Stimulated activated CD4-positive, alpha-beta T cell treated with anti-CD3 and anti-CD28 coated beads, Interleukin-4, amount 100 ng/mL, for 48 hours (primary cell): ENCODE measurements around the gene DUSP18.
"Not testable (repeated sequence)": the region's sequence is repeated elsewhere in the genome, so short reads cannot be mapped to it uniquely, and the experiment has no call there.

ENCODE experiments used
- DNase-seq, 2 donors: peaks; one replicate each; pipeline ENCODE4 v3.0.0-alpha.2; 2020; ENCODE audit warnings: low read depth in 2 of 2

DUSP18 gene

DNA sequence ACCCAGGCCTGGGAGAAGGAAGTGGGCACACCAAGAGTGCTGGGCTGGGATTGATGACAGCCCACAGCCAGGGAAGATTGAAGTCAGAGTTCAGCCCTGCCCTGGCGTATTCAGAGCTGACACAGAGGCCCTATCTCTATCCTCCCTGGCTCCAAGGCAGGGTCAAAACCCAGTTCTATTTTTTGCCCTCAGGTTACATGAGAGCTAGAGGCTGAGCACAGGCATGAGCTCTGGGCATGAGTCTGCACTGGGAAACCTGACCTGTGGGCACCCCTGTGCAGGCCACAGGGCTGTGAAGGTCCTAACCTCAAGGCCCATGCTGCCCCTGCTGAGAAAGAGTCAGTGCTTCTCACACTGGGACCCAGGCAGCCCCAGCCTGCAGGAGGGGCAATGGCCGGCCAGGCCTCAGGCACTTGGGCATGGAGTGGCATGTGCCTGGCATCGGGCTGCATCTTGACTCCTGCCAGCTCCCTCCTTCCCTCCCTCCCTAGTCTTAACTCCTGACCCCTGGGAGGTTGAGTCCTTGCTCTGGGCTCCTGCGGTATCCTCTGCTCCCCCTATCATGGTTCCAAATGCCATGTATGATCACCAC, 26.7 kb downstream of the DUSP18 start:
- no peak for DNase-seq

GRCh38 chr22:30640361-30640760, 27.3 kb downstream of the DUSP18 start:
- DNase-seq: no peak

DNA sequence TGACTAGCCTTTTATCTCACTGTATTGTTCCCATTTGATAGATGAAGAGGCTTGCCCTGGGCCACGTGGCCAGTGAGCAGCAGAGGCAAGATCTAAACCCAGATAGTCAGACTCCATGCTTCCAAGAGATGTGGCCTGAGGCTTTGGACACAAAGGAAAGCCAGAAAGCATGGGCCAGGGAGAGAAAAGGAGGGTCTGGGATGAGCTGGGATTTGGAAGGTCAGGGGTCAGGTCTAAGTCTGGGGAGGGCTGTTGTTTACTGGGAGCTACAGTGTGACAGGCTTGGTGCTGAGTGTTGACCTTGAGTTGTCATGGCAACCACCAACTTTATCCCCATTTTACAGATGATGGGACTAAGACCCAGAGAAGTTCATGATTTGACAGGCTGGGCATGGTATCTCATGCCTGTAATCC, 30.0 kb downstream of the DUSP18 start:
- no peak for DNase-seq

DNA sequence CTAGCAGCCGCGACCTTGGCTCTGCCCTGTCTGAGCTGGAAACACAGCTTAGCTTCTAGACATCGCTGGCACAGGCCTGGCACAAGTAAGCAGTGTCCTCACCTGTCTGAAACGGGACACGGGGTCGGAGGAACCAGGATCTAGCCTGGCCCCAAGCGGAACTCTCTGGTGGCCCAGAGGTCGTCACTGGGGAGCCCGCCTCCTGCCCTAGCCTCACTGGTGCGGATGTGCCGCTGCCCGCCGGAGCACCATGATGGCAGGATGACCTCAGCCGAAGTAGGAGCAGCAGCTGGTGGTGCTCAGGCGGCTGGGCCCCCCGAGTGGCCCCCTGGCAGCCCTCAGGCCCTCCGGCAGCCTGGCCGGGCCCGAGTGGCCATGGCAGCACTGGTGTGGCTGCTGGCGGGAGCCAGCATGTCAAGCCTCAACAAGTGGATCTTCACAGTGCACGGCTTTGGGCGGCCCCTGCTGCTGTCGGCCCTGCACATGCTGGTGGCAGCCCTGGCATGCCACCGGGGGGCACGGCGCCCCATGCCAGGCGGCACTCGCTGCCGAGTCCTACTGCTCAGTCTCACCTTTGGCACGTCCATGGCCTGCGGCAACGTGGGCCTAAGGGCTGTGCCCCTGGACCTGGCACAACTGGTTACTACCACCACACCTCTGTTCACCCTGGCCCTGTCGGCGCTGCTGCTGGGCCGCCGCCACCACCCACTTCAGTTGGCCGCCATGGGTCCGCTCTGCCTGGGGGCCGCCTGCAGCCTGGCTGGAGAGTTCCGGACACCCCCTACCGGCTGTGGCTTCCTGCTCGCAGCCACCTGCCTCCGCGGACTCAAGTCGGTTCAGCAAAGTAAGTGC, 31.2 kb downstream of the DUSP18 start:
- DNase-seq: no peak

- peak; percentile 93 to 97 for DNase-seq
Observed at GRCh38 chr22:30635273-30636225, 32.1 kb downstream of the DUSP18 start, which contains the start of gene SLC35E4. SLC35E4 (plus strand) TSS chr22:30635781; CDS start chr22:30636451, 670 bp downstream.

- peak; percentile 85 to 96 for DNase-seq
Observed at GRCh38 chr22:30634471-30635233, 33.0 kb downstream of the DUSP18 start.

DNA sequence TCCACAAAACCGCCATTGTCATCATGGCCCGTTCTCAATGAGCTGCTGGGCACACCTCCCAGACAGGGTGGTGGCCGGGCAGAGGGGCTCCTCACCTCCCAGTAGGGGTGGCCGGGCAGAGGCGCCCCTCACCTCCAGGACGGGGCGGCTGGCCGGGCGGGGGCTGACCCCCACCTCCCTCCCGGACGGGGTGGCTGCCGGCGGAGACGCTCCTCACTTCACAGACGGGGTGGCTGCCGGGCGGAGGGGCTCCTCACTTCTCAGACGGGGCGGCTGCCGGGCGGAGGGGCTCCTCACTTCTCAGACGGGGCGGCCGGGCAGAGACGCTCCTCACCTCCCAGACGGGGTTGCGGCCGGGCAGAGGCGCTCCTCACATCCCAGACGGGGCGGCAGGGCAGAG, 36.2 kb downstream of the DUSP18 start:
- not testable (repeated sequence) for DNase-seq

DNA sequence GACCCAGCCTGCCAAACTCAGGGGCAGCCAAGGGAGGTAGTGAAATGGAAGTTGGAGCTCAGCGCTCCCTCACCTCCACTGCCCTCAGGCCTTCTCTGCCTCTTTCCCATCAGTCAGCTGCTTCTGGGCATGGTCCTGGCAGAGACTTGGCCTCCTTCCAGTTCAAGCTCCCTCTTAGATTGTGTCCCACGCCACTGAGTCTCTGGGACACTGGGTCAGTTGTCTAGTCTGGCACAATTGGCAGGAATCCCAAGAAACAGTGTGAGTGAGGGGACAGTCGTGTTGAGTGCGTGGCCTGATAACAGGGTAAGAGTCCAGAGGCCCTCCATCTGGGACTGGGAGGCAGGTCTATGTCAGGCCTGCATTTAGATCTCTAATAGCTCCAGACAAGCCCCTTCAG, 39.2 kb downstream of the DUSP18 start:
- DNase-seq: no peak

- no peak for DNase-seq
Observed at GRCh38 chr22:30627471-30627870, 40.2 kb downstream of the DUSP18 start.

GRCh38 chr22:30626413-30626812, 41.3 kb downstream of the DUSP18 start:
- DNase-seq: no peak

- DNase-seq: not testable (repeated sequence)
Observed at GRCh38 chr22:30619909-30620308, 47.8 kb downstream of the DUSP18 start.

DNA sequence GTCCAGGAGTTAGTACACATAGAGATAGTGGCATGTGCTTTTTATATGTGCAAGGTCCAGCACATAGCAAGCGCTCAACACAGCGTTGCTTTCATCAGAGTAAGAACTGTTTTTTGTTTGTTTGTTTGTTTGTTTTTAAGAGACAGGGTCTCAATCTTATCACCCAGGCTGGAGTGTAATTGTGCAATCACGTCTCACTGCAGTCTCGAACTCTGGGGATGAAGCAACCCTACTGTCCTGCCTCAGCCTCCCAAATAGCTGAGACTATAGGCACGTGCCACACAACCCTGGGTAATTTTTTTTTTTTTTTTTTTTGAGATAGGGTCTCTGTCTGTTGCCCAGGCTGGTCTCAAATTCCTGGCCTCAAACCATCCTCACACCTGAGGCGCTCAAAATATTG, 49.9 kb downstream of the DUSP18 start:
- DNase-seq: no peak

- DNase-seq: no peak
Observed at GRCh38 chr22:30615543-30615954, 52.1 kb downstream of the DUSP18 start.

- DNase-seq: no peak
Observed at GRCh38 chr22:30614879-30615278, 52.8 kb downstream of the DUSP18 start.

- DNase-seq: no peak
Observed at GRCh38 chr22:30614268-30614667, 53.4 kb downstream of the DUSP18 start.

- DNase-seq: no peak
Observed at GRCh38 chr22:30612789-30613188, 54.9 kb downstream of the DUSP18 start.
